Stimulated activated effector memory CD8-positive, alpha-beta T cell treated with anti-CD3 and anti-CD28 coated beads, Interleukin-12 subunit alpha, Interleukin-12 subunit beta, amount 100 ng/mL, for 72 hours (primary cell): ENCODE measurements around the gene RIMBP2.

ENCODE experiments used
- ATAC-seq: fragments of 150-1000 bp; cut with Tn5 transposase; 2 replicates; pipeline ENCODE4 v1.10.0; 2021
- DNase-seq, 2 donors: peaks; one replicate each; pipeline ENCODE4 v3.0.0; 2021 to 2022; ENCODE audit warnings: low spot score in 2 of 2
- H3K27ac Mint-ChIP-seq: one replicate; pipeline ENCODE4 v1.8.0; 2022; ENCODE audit warnings: mild to moderate bottlenecking, mixed read lengths
- H3K36me3 Mint-ChIP-seq: one replicate; pipeline ENCODE4 v1.8.0; 2022; ENCODE audit warnings: mild to moderate bottlenecking, mixed read lengths
- H3K4me1 Mint-ChIP-seq: one replicate; pipeline ENCODE4 v1.8.0; 2022; ENCODE audit warnings: mixed read lengths
- H3K4me3 Mint-ChIP-seq: one replicate; pipeline ENCODE4 v1.8.0; 2022; ENCODE audit warnings: mild to moderate bottlenecking, mixed read lengths
- H3K9me3 Mint-ChIP-seq: one replicate; pipeline ENCODE4 v1.8.0; 2022; ENCODE audit warnings: mixed read lengths

RIMBP2 gene

GRCh38 chr12:130566446-130567155 is 149.5 kb downstream of the RIMBP2 start:
- no peaks in the 10 kb centered on the region for H3K36me3 Mint-ChIP-seq
- peaks cover 13% of the 10 kb centered on the region for H3K9me3 Mint-ChIP-seq
- no peak overlapping the region for H3K27ac Mint-ChIP-seq
- ATAC-seq (no peak), DNase-seq (no peak)
- H3K4me1 Mint-ChIP-seq, result no peaks in the 10 kb centered on the region
- H3K4me3 Mint-ChIP-seq, result no peak overlapping the region

GRCh38 chr12:130565189-130565588 is 150.9 kb downstream of the RIMBP2 start:
- ATAC-seq (no peak), DNase-seq (no peak)
- Mint-ChIP-seq H3K4me1 (no peaks in the 10 kb centered on the region), H3K27ac (no peak overlapping the region), H3K9me3 (peaks cover 13% of the 10 kb centered on the region), H3K36me3 (no peaks in the 10 kb centered on the region), H3K4me3 (no peak overlapping the region)

GRCh38 chr12:130563323-130563722 is 152.8 kb downstream of the RIMBP2 start:
- peaks cover 13% of the 10 kb centered on the region for H3K9me3 Mint-ChIP-seq
- H3K27ac Mint-ChIP-seq, result no peak overlapping the region
- no peaks in the 10 kb centered on the region for H3K36me3 Mint-ChIP-seq
- DNase-seq (no peak), ATAC-seq (no peak)
- H3K4me1 Mint-ChIP-seq, result no peaks in the 10 kb centered on the region
- no peak overlapping the region for H3K4me3 Mint-ChIP-seq

- H3K4me1 Mint-ChIP-seq, result no peaks in the 10 kb centered on the region
- ATAC-seq, result no peak
- no peaks in the 10 kb centered on the region for H3K36me3 Mint-ChIP-seq
- H3K9me3 Mint-ChIP-seq, result peaks cover 13% of the 10 kb centered on the region
- H3K4me3 Mint-ChIP-seq, result no peak overlapping the region
- H3K27ac Mint-ChIP-seq, result no peak overlapping the region
- no peak for DNase-seq
Measured at GRCh38 chr12:130562716-130563115, 153.4 kb downstream of the RIMBP2 start.

GRCh38 chr12:130560321-130560720 is 155.8 kb downstream of the RIMBP2 start:
- no peak overlapping the region for H3K4me3 Mint-ChIP-seq
- no peak for ATAC-seq

GRCh38 chr12:130559806-130560205 is 156.3 kb downstream of the RIMBP2 start:
- ATAC-seq (no peak), DNase-seq (no peak)
- Mint-ChIP-seq H3K9me3 (peaks cover 8% of the 10 kb centered on the region), H3K36me3 (no peaks in the 10 kb centered on the region), H3K4me3 (no peak overlapping the region), H3K4me1 (no peaks in the 10 kb centered on the region), H3K27ac (no peak overlapping the region)

More at GRCh38 chr12:130560321-130560720, 155.8 kb downstream of the RIMBP2 start:
- H3K36me3 Mint-ChIP-seq, result no peaks in the 10 kb centered on the region
- H3K4me1 Mint-ChIP-seq, result no peaks in the 10 kb centered on the region
- no peak overlapping the region for H3K27ac Mint-ChIP-seq
- DNase-seq, result no peak
- H3K9me3 Mint-ChIP-seq, result peaks cover 9% of the 10 kb centered on the region

GRCh38 chr12:130557886-130558765 is 158.0 kb downstream of the RIMBP2 start:
- no peaks in the 10 kb centered on the region for H3K9me3 Mint-ChIP-seq
- DNase-seq, result no peak
- no peaks in the 10 kb centered on the region for H3K4me1 Mint-ChIP-seq
- no peak overlapping the region for H3K27ac Mint-ChIP-seq
- no peak for ATAC-seq
- no peak overlapping the region for H3K4me3 Mint-ChIP-seq
- H3K36me3 Mint-ChIP-seq, result no peaks in the 10 kb centered on the region

- Mint-ChIP-seq H3K27ac (no peak overlapping the region), H3K4me3 (no peak overlapping the region), H3K9me3 (no peaks in the 10 kb centered on the region), H3K4me1 (no peaks in the 10 kb centered on the region), H3K36me3 (no peaks in the 10 kb centered on the region)
- no peak for DNase-seq
- no peak for ATAC-seq
Measured at GRCh38 chr12:130557201-130557600, 158.9 kb downstream of the RIMBP2 start.

GRCh38 chr12:130556486-130557055 is 159.5 kb downstream of the RIMBP2 start:
- DNase-seq (no peak), ATAC-seq (peak; percentile 16)
- H3K36me3 Mint-ChIP-seq, result no peaks in the 10 kb centered on the region
- no peaks in the 10 kb centered on the region for H3K4me1 Mint-ChIP-seq
- H3K4me3 Mint-ChIP-seq, result no peak overlapping the region
- peaks cover 3% of the 10 kb centered on the region for H3K9me3 Mint-ChIP-seq
- H3K27ac Mint-ChIP-seq, result no peak overlapping the region

GRCh38 chr12:130555628-130556485 is 160.2 kb downstream of the RIMBP2 start:
- Mint-ChIP-seq H3K9me3 (peaks cover 5% of the 10 kb centered on the region), H3K36me3 (no peaks in the 10 kb centered on the region)
- ATAC-seq, result no peak

GRCh38 chr12:130555221-130555620 is 160.9 kb downstream of the RIMBP2 start:
- no peak for ATAC-seq
- Mint-ChIP-seq H3K27ac (no peak overlapping the region), H3K4me3 (no peak overlapping the region), H3K9me3 (peaks cover 6% of the 10 kb centered on the region), H3K4me1 (no peaks in the 10 kb centered on the region), H3K36me3 (no peaks in the 10 kb centered on the region)
- DNase-seq, result no peak

More at GRCh38 chr12:130555628-130556485, 160.2 kb downstream of the RIMBP2 start:
- H3K4me1 Mint-ChIP-seq, result no peaks in the 10 kb centered on the region
- no peak overlapping the region for H3K27ac Mint-ChIP-seq
- H3K4me3 Mint-ChIP-seq, result no peak overlapping the region
- no peak for DNase-seq

GRCh38 chr12:130552483-130552996 is 163.6 kb downstream of the RIMBP2 start:
- Mint-ChIP-seq H3K9me3 (peaks cover 8% of the 10 kb centered on the region), H3K27ac (no peak overlapping the region), H3K36me3 (no peaks in the 10 kb centered on the region), H3K4me3 (no peak overlapping the region), H3K4me1 (no peaks in the 10 kb centered on the region)
- ATAC-seq (no peak), DNase-seq (no peak)

GRCh38 chr12:130549361-130549760 is 166.7 kb downstream of the RIMBP2 start:
- no peak overlapping the region for H3K4me3 Mint-ChIP-seq
- H3K9me3 Mint-ChIP-seq, result peaks cover 8% of the 10 kb centered on the region
- H3K27ac Mint-ChIP-seq, result no peak overlapping the region
- no peaks in the 10 kb centered on the region for H3K4me1 Mint-ChIP-seq
- ATAC-seq (no peak), DNase-seq (no peak)
- no peaks in the 10 kb centered on the region for H3K36me3 Mint-ChIP-seq

- Mint-ChIP-seq H3K36me3 (no peaks in the 10 kb centered on the region), H3K4me1 (no peaks in the 10 kb centered on the region), H3K27ac (no peak overlapping the region), H3K4me3 (no peak overlapping the region), H3K9me3 (peaks cover 8% of the 10 kb centered on the region)
- DNase-seq (no peak), ATAC-seq (no peak)
Measured at GRCh38 chr12:130547480-130548155, 168.5 kb downstream of the RIMBP2 start.
